Measurements from ENCODE around the gene PDXK. TPM values are rescaled to one million over a fixed set of nuclear protein-coding genes. Genes with fewer than 3 reads are reported as not detected.
"Not testable (repeated sequence)": the region's sequence is repeated elsewhere in the genome, so short reads cannot be mapped to it uniquely, and the experiment has no call there.

The PDXK gene
- total RNA-seq, 1 donor from 2014 or later: 92.4 TPM

DNA sequence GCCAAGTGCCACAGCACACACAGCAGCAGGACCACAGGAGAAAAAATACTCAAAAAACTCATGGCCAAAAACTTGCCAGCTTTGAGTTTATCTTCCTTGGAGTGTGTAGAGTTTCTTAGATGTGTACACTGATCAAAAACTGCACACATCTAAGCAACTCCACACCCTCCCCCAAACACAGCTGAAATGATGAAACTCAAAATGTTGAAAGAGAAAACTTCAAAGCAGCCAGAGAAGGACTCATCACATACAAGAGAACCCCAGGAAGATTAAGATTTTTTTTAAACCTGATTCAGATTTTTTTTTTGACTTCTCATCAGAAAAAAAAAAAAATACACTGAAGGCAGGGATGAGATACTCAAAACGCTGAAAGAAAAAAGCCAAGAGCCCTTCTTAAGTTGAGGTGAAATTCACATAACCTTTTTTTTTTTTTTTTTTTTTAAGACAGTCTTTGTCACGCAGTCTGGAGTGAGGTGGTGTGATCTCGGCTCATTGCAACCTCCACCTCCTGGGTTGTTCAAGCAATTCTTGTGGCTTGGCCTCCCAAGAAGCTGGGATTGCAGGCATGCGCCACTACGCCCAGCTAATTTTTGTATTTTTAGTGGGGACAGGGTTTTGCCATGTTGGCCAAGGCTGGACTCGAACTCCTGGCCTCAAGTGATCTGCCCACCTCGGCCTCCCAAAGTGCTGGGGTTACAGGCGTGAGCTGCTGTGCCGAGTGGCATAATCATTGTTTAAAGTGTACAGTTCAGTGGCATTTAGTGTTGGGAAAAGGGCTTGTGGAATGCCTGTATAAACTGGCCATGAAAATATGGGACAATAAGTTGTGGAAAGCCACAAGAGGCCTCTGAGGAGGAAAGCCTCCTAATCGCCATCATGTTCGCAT lies 20.9 kb upstream of the PDXK start:
- intact Hi-C loops (cut with micrococcal nuclease): no loop called here

DNA sequence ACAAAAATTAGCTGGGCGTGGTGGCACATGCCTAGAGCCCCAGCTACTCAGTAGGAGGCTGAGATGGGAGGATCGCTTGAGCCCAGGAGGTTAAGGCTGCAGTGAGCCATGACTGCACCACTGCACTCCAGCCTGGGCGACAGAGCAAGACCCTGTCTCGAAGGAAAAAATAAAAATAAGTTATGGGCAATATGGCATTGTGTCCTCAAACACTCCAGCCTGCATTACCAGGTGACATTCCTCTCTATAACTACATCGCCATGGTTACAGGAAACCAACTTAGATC lies 19.5 kb upstream of the PDXK start:
- intact Hi-C loops (cut with micrococcal nuclease): not testable (repeated sequence)

GRCh38 chr21:43699933-43700599 lies 18.9 kb upstream of the PDXK start:
- intact Hi-C loops (cut with micrococcal nuclease): no loop called here

DNA sequence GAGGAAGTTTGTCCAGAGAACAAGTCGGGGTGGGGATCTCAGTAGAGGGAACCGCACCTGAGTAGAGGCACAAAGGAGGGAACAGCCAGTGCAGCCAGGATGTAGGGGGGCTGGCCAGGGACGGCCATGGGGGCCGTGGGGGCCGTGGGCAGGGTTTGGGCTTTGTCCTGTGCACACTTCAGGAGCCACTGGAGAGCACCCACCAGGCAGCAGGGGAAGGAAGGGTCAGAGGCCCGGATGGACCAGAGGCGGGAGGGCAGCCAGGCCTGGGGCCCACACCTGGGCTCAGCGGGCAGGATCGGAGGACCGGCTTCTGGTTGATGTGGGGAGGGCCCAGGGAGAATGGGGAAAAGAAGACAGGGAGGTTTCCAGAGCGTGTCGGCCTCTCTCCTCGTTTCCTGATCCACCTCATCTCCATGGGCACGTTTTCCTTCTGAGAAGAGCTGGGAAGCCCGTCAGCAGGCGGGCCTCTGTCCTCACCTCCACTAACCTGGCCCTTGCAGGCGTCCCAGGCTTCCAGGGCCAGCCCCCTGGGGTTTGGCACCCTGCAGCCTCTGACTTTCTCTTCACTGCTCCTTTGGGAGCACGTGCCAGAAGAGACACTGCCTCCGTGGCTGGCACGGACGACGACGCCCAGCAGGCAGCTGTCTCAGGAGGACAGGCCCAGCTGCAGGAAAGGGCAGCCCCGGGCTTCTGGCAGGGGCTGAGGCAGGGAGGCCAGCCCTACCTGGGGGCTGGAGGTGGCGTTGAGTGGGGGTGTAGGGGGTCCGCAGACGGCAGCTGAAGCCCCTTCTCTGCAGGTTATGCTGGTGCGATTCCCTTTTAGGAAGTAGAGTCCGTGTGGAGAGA lies 16.8 kb upstream of the PDXK start:
- intact Hi-C loops (cut with micrococcal nuclease): no loop called here

GRCh38 chr21:43702785-43703034 lies 16.2 kb upstream of the PDXK start:
- intact Hi-C loops (cut with micrococcal nuclease): no loop called here

- intact Hi-C loops (cut with micrococcal nuclease): no loop called here
Measured at GRCh38 chr21:43703035-43703880, 15.7 kb upstream of the PDXK start.

GRCh38 chr21:43707462-43707861 lies 11.5 kb upstream of the PDXK start:
- intact Hi-C loops (cut with micrococcal nuclease): no loop called here

DNA sequence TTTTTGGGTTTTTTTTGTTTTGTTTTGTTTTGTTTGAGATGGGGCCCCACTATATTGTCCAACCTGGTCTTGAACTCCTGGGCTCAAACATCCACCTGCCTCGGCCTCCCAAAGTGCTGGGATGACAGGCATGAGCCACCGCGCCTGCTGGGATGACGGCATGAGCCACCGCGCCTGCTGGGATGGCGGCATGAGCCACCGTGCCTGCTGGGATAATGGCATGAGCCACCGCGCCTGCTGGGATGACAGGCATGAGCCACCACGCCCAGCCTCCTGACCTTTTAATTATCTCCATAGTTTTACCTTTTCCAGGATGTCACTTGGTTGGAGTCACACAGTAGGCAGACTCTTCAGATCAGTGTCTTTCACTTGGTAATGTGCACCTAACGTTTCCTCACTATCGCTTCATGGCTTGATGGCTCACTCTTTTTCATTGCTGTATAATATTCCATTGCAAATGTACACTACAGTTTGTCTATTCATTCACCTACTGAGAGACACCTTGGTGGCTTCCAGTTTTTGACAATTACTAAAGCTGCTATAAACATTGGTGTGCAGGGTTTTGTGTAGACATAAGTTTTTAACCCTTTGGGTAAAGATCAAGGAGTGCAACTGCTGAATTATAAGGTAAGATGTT lies 10.1 kb upstream of the PDXK start:
- intact Hi-C loops (cut with micrococcal nuclease): no loop called here

DNA sequence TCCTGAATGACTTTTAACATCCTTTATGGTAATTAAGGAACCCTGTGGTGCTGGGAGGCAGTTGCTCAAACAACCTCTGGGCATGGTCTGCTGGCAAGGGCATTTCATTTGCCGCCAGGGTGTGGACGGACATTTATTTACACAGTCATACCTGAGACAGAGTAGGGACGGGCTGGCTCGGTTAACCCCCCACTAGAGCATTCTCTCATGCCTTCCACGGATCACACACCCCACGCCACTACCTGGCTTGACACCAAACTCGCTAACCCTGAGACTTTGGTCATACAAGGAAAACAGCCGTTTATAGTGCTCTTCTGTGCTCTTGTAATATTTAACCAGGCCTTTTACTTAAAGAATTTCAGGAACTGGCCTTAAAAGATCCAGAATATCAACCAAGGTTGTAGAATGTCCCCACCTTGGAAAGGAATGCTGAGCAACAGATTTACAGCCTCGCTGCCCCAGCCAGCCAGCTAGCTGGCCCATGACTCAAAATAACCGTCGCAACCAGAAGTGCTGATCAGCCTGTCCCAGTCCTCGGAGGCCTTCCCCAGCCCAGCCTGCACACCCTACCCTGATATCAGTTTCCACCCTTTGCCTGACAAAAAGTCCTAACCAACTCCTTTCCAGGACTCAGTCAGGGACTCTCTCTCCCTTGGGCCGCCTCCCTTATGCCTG lies 6.5 kb upstream of the PDXK start:
- intact Hi-C loops (cut with micrococcal nuclease): no loop called here

GRCh38 chr21:43713123-43713522 lies 5.8 kb upstream of the PDXK start:
- intact Hi-C loops (cut with micrococcal nuclease): not testable (repeated sequence)

DNA sequence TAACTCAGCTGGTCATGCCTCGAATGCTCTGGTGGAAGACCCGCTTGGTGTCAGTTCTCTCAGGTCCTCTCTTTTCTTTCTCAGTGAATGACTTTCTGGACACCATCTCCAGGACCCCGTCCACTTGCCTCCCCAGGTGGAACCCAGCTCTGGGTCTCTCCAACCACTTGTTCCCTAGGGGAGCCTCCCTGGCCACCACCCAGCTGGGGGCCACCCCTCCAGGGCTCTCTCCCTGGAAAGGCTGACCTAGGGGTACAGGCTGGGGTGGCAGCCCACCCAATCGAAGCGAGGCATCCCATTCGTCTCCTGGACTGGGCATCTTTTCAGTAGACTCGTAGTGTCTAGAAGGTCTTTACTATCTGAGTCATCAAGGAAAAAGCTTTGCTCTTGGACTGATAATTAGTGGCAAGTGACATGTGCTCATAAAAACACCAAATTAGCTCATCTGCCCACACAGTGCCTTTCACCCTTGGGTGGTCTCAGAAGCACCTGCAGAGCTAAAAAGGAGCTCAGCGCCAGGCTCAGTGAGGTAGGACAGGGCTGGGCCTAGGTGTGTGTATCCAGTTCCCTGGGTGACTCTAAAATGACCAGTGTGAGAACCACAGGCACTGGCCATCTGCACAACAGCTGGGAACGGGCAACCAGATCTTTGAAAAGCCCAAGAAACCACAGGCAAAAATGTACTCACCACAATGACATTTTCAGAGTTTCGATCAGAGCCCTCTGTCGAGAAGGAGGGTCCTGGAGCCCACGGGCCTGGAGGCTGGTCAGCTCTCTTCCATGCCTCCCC lies 2.4 kb upstream of the PDXK start:
- intact Hi-C loops (cut with micrococcal nuclease): no loop called here

DNA sequence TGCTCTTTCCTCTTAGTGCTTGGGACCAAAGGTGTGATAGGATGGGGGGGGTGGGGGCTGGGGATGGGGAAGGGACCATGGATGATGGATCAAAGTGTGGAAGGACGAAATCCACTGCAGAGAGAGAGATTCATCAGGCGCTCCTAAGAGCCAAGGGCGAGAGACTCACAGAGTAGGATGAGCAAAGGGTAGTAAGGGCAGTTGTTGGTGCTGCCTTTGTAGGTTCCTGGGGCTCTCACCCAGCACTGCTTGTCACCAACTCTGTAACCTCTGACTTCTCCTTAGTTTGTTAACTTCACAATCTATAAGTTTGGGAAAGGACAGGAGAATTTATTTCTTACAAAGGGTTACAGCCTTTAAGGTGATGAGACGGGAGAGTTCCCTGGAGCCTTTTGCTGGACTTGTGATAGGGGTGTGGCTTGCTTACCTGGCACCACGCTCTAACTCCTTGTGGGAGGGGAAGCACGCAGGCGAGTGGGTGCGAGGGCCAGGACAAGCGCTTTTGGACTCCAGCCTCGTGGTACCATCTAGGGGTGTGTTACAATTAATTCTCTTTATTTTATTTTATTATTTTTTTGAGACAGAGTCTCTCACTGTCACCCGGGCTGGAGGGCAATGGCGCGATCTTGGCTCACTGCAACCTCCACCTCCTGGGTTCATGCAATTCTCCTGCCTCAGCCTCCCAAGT lies 1.6 kb upstream of the PDXK start:
- intact Hi-C loops (cut with micrococcal nuclease): no loop called here

DNA sequence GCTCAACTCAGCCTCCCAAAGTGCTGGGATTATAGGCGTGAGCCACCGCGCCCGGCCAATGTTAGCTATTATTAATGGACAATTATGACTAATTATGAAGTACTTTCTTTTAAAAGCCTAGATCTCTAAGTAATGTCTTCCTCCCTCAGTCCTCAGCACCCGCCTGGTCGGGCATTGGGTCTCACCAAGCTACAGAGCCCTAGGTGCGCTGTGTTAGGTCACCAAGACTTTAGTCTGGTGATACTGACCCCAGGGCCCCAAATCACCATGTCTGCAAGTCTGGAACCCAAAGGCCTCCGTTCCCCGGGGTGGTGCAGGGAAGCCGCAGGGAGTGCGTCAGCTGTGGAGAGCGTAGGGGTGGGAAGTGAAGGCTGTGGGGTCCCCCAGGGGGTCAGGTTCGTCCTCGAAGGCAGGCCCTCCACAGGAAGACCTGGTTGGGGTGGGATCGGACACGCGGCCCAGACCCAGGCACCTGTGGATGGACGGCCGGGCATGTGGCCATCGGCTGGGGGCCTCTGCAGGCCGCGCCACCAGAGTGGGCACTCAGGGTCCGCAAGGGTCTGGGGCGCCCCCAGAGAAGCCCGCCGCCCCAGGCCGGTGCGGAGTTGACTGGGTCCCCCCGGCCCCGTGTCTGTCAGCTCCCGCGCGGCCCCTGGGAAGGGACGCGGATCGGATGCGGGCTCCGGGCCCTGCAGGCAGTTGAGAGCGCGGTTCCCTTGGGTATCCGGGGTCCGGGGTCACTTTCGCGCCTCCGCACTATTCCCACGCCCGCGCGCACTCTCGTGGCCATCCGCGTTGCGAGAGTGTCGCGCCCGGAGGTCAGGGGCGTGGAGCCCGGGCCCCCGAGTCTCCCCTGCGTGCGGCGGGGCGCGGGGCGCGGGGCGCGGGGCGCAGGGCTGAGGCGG lies 710 bp upstream of the PDXK start:
- intact Hi-C loops (cut with micrococcal nuclease): no loop called here

GRCh38 chr21:43719748-43720538 lies 1.0 kb downstream of the PDXK start:
- intact Hi-C loops (cut with micrococcal nuclease): no loop called here

GRCh38 chr21:43720539-43721166 lies 1.7 kb downstream of the PDXK start:
- intact Hi-C loops (cut with micrococcal nuclease): no loop called here

DNA sequence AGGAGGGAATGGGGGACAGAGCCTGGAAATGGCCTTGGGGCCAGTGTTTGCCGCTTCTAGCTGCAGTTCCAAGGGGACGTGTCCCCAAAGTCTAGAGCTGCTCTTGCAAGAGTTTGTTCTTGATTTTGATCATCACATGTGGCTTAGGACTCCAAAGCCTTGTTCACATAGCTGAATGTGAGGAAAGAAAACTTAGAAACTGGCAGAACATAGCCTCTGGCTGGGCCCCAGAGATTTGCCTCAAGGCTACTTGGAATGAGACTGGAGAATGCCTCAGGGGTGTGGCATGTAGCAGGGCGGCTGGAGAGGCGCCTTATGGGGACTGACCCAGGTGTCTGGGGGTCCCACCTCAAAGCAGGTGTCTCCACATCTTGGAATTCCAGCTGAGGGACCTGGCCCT lies 2.3 kb downstream of the PDXK start:
- intact Hi-C loops (cut with micrococcal nuclease): no loop called here

GRCh38 chr21:43721939-43722338 lies 3.0 kb downstream of the PDXK start:
- intact Hi-C loops (cut with micrococcal nuclease): no loop called here
